ENCODE data around the gene EPHA7.

DNA sequence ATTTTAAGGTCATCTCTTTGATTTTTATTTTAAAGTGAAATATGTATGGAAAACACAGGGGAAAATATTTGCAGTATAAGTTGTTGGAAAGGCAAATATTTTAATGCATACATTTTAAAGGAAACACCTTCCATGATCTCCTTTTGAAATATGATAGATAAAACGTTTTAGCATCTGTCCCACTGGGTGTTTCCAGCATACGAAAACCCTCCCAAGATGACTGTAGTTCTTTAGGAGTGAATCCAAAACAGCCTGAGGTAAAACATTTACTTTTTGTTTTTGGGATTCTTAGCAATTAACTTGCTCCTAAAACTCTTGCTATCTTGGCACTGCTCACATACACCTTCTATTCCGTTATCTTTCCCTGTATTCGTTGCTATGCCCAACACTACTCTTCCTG, 210.0 kb downstream of the EPHA7 start:
- TF ChIP-seq POLR2A (IDR thresholded peaks at IDR 0.05; ENCODE audit: low read depth, low read length) (no peak), TAF1 (IDR thresholded peaks at IDR 0.05; ENCODE audit: low read depth, low read length) (no peak), SPI1 (IDR thresholded peaks at IDR 0.05; ENCODE audit: low read depth, low read length) (no peak), POLR2AphosphoS5 (IDR thresholded peaks at IDR 0.05; ENCODE audit: low read depth, low read length) (no peak)

Measured in GM12891 (cell line).